Astrocyte of the spinal cord (primary cell): ENCODE results near the gene DTWD2.
"Not testable (repeated sequence)": the region's sequence is repeated elsewhere in the genome, so short reads cannot be mapped to it uniquely, and the experiment has no call there.

Source experiments
- DNase-seq: peaks from one replicate; pipeline ENCODE4 v3.0.0; 2011; ENCODE audit warnings: low read depth, low spot score
- H3K4me3 ChIP-seq: 2 replicates; pipeline ENCODE4 v1.5.1; 2011; ENCODE audit warnings: low read depth, mild to moderate bottlenecking, low read length, moderate library complexity
- CTCF ChIP-seq: IDR thresholded peaks from 2 replicates; pipeline ENCODE4 v1.5.1; 2012; ENCODE audit warnings: low read depth, mild to moderate bottlenecking, low read length, inconsistent platforms
- in situ Hi-C: cut with HindIII; loops from 2 replicates; pipeline ENCODE4 v1.10.0; 2017; ENCODE audit warnings: low sequenced_read_pairs

Gene DTWD2

GRCh38 chr5:118999696-119000095, 11.3 kb upstream of the DTWD2 start:
- no peak overlapping the region for H3K4me3 ChIP-seq
- TF ChIP-seq CTCF = no peak
- DNase-seq = no peak
- in situ Hi-C loops = no loop called here

- in situ Hi-C loops, H3K4me3 ChIP-seq, DNase-seq: not testable (repeated sequence)
Observed at GRCh38 chr5:118998861-118999260, 10.5 kb upstream of the DTWD2 start.

GRCh38 chr5:118996098-118996497, 7.8 kb upstream of the DTWD2 start:
- TF ChIP-seq CTCF = no peak
- no peak overlapping the region for H3K4me3 ChIP-seq
- peak; percentile 8 for DNase-seq
- in situ Hi-C loops = no loop called here

- no peak for TF ChIP-seq CTCF
- H3K4me3 ChIP-seq = no peak overlapping the region
- no peak for DNase-seq
- in situ Hi-C loops = no loop called here
Observed at GRCh38 chr5:118994595-118994994, 6.2 kb upstream of the DTWD2 start.

- DNase-seq, in situ Hi-C loops, H3K4me3 ChIP-seq: not testable (repeated sequence)
Observed at GRCh38 chr5:118993118-118993517, 4.8 kb upstream of the DTWD2 start.

GRCh38 chr5:118992055-118992454, 3.7 kb upstream of the DTWD2 start:
- in situ Hi-C loops = not testable (repeated sequence)

GRCh38 chr5:118990582-118990981, 2.2 kb upstream of the DTWD2 start:
- in situ Hi-C loops = no loop called here
- no peak for DNase-seq
- H3K4me3 ChIP-seq = no peak overlapping the region
- TF ChIP-seq CTCF = no peak

More at GRCh38 chr5:118992055-118992454, 3.7 kb upstream of the DTWD2 start:
- not testable (repeated sequence) for DNase-seq, H3K4me3 ChIP-seq

- in situ Hi-C loops = no loop called here
- no peak for TF ChIP-seq CTCF
- no peak overlapping the region for H3K4me3 ChIP-seq
Observed at GRCh38 chr5:118989816-118990215, 1.5 kb upstream of the DTWD2 start.

GRCh38 chr5:118988866-118989180, 476 bp upstream of the DTWD2 start:
- DNase-seq = no peak
- H3K4me3 ChIP-seq = peak overlapping the region; percentile 50
- no peak for TF ChIP-seq CTCF
- in situ Hi-C loops = no loop called here

More at GRCh38 chr5:118989816-118990215, 1.5 kb upstream of the DTWD2 start:
- DNase-seq = no peak
